HepG2 (cell line): ENCODE data around the gene EFNA4. TPM values are rescaled to one million over a fixed set of nuclear protein-coding genes. Genes with fewer than 3 reads are reported as not detected.

Experiments
- ARNT2 ChIP-seq: sonication (generic); formaldehyde crosslinking; IDR thresholded peaks from 2 replicates; pipeline ENCODE4 v1.8.0; 2022; ENCODE audit warnings: mild to moderate bottlenecking, low read depth, missing genetic modification reagents, moderate library complexity
- FOSL2 ChIP-seq: sonication (generic); formaldehyde crosslinking; IDR thresholded peaks from 2 replicates; pipeline ENCODE4 v1.4.0; 2020; ENCODE audit warnings: missing genetic modification reagents
- GFI1 ChIP-seq: sonication (generic); formaldehyde crosslinking; IDR thresholded peaks from 2 replicates; pipeline ENCODE4 v1.5.0; 2020; ENCODE audit warnings: missing genetic modification reagents, mild to moderate bottlenecking, borderline replicate concordance
- HNF4A ChIP-seq: sonication (generic); formaldehyde crosslinking; IDR thresholded peaks from 2 replicates; pipeline ENCODE4 v1.4.0; 2020; ENCODE audit warnings: missing genetic modification reagents
- KLF9 ChIP-seq: IDR thresholded peaks from 2 replicates; pipeline ENCODE4 v1.6.1; 2016; ENCODE audit warnings: low read depth
- SIX1 ChIP-seq: sonication (generic); formaldehyde crosslinking; IDR thresholded peaks from 2 replicates; pipeline ENCODE4 v1.4.0; 2020; ENCODE audit warnings: missing genetic modification reagents, borderline replicate concordance
- SP4 ChIP-seq: sonication (generic); formaldehyde crosslinking; IDR thresholded peaks from 2 replicates; pipeline ENCODE4 v1.8.1; 2023; ENCODE audit warnings: mild to moderate bottlenecking, missing genetic modification reagents
- TGIF2 ChIP-seq: IDR thresholded peaks from 2 replicates; pipeline ENCODE4 v1.6.1; 2016; ENCODE audit warnings: control low read depth, missing compliant biosample characterization
- THAP9 ChIP-seq: sonication (generic); formaldehyde crosslinking; IDR thresholded peaks from 2 replicates; pipeline ENCODE4; 2020; ENCODE audit warnings: missing genetic modification reagents, mild to moderate bottlenecking, borderline replicate concordance
- ZFAT ChIP-seq: sonication (generic); formaldehyde crosslinking; conservative IDR thresholded peaks from 2 replicates; pipeline ENCODE4 v1.8.1; 2023; ENCODE audit warnings: missing genetic modification reagents, inconsistent platforms
- ZMYM4 ChIP-seq: sonication (generic); formaldehyde crosslinking; IDR thresholded peaks from 2 replicates; pipeline ENCODE4 v1.8.1; 2023; ENCODE audit warnings: mild to moderate bottlenecking, missing genetic modification reagents
- ZNF329 ChIP-seq: sonication (generic); formaldehyde crosslinking; IDR thresholded peaks from 2 replicates; pipeline ENCODE4 v1.9.0; 2021; ENCODE audit warnings: low read depth, mild to moderate bottlenecking, missing genetic modification reagents
- ZNF331 ChIP-seq: sonication (generic); formaldehyde crosslinking; IDR thresholded peaks from 2 replicates; pipeline ENCODE4 v1.4.0; 2020; ENCODE audit warnings: missing genetic modification reagents
- ZNF407 ChIP-seq: sonication (generic); formaldehyde crosslinking; IDR thresholded peaks from one replicate; pipeline ENCODE4 v1.5.1; 2020; ENCODE audit warnings: mild to moderate bottlenecking, missing genetic modification reagents; ENCODE audit errors: not compliant biosample characterization
- ZNF589 ChIP-seq: sonication (generic); formaldehyde crosslinking; conservative IDR thresholded peaks from 2 replicates; pipeline ENCODE4 v1.8.0; 2022; ENCODE audit warnings: mild to moderate bottlenecking, moderate library complexity, missing genetic modification reagents
- ZNF775 ChIP-seq: sonication (generic); formaldehyde crosslinking; IDR thresholded peaks from 2 replicates; pipeline ENCODE4 v1.4.0; 2020; ENCODE audit warnings: missing genetic modification reagents, mild to moderate bottlenecking, moderate library complexity, borderline replicate concordance
- ZNF839 ChIP-seq: sonication (generic); formaldehyde crosslinking; IDR thresholded peaks from 2 replicates; pipeline ENCODE4 v1.4.0; 2020; ENCODE audit warnings: missing genetic modification reagents, mild to moderate bottlenecking, borderline replicate concordance
- polyA plus RNA-seq, 8 experiments: library from polyadenylated mRNA; depleted of rRNA in 3 of 8; stranded (reverse) in 7 of 8; unstranded in 1 of 8; fragments of >200 nt; fragmentation: Illumina TruSeq in 4 of 8; extraction: Trizol in 4 of 8; gene quantifications; 2 replicates each; pipeline versions ENCODE4 v1.2.1 to v1.2.3, GENCODE V29; 2011 to 2016; ENCODE audit warnings: low read depth in 4 of 8, missing spikeins in 1 of 8, mixed read lengths in 1 of 8; ENCODE audit not compliant: insufficient read depth in 1 of 8
- total RNA-seq, 5 experiments: library from RNA; depleted of rRNA; stranded (reverse); fragments of >200 nt; fragmentation: Illumina TruSeq; extraction: Trizol; gene quantifications; 2 replicates each; pipeline ENCODE4 v1.2.3, GENCODE V29; 2016; ENCODE audit warnings: low read depth in 1 of 5

The EFNA4 gene
- total and polyA plus RNA-seq, 2 of the 13 experiments (the other 11 are each of a cell fraction or from before 2014, with no cell fraction given), result 12.0 to 17.2 TPM

- TF ChIP-seq ZNF407 (CRISPR knock-in tag), result peak; percentile 44
- 0 out of 2 replicates have a peak, but pooled peaks have one; percentile 21 for TF ChIP-seq TGIF2 (CRISPR knock-in tag)
- TF ChIP-seq FOSL2 (CRISPR knock-in tag), result peak; percentile 83
- TF ChIP-seq KLF9 (CRISPR knock-in tag), result peak; percentile 91; the same call in 1 of the 2 replicates
- TF ChIP-seq ARNT2 (CRISPR knock-in tag), result peak; percentile 91
- TF ChIP-seq THAP9 (CRISPR knock-in tag), result peak; percentile 69; the same call in 1 of the 2 replicates
- TF ChIP-seq HNF4A (CRISPR knock-in tag), result peak; percentile 37; the same call in 1 of the 2 replicates
- TF ChIP-seq SP4 (CRISPR knock-in tag), result peak; percentile 63; the same call in 1 of the 2 replicates
- peak; percentile 76; the same call in 1 of the 2 replicates for TF ChIP-seq GFI1 (CRISPR knock-in tag)
- peak; percentile 76; the same call in 1 of the 2 replicates for TF ChIP-seq ZNF589
- peak; percentile 68; the same call in 1 of the 2 replicates for TF ChIP-seq ZMYM4 (CRISPR knock-in tag)
- TF ChIP-seq ZNF775, result no peak
- TF ChIP-seq ZNF329, result no peak
- TF ChIP-seq ZFAT, result no peak
- TF ChIP-seq SIX1 (CRISPR knock-in tag), result no peak
- no peak; the same call in 1 of the 2 replicates for TF ChIP-seq ZNF839 (CRISPR knock-in tag)
- peak; percentile 91 for TF ChIP-seq ZNF331
Observed at GRCh38 chr1:155017041-155017945, 46.2 kb upstream of the EFNA4 start (continued).
